ENCODE data around the gene RXFP3.
"Not testable (repeated sequence)": the region's sequence is repeated elsewhere in the genome, so short reads cannot be mapped to it uniquely, and the experiment has no call there.

Gene RXFP3

DNA sequence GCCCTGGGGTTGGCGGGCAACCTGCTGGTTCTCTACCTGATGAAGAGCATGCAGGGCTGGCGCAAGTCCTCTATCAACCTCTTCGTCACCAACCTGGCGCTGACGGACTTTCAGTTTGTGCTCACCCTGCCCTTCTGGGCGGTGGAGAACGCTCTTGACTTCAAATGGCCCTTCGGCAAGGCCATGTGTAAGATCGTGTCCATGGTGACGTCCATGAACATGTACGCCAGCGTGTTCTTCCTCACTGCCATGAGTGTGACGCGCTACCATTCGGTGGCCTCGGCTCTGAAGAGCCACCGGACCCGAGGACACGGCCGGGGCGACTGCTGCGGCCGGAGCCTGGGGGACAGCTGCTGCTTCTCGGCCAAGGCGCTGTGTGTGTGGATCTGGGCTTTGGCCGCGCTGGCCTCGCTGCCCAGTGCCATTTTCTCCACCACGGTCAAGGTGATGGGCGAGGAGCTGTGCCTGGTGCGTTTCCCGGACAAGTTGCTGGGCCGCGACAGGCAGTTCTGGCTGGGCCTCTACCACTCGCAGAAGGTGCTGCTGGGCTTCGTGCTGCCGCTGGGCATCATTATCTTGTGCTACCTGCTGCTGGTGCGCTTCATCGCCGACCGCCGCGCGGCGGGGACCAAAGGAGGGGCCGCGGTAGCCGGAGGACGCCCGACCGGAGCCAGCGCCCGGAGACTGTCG, 976 bp downstream of the RXFP3 start:
- DNase-seq, result no peak

DNA sequence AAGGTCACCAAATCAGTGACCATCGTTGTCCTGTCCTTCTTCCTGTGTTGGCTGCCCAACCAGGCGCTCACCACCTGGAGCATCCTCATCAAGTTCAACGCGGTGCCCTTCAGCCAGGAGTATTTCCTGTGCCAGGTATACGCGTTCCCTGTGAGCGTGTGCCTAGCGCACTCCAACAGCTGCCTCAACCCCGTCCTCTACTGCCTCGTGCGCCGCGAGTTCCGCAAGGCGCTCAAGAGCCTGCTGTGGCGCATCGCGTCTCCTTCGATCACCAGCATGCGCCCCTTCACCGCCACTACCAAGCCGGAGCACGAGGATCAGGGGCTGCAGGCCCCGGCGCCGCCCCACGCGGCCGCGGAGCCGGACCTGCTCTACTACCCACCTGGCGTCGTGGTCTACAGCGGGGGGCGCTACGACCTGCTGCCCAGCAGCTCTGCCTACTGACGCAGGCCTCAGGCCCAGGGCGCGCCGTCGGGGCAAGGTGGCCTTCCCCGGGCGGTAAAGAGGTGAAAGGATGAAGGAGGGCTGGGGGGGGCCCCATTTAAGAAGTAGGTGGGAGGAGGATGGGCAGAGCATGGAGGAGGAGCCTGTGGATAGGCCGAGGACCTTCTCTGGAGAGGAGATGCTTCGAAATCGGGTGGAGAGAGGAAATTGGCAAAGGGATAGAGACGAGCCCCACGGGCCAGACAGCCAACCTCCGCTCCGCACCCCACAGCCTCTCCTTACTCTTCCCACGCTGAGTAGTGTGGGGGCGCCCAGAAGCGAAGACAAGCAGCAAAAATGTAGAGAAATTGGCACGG, 1.7 kb downstream of the RXFP3 start:
- DNase-seq, result no peak

DNA sequence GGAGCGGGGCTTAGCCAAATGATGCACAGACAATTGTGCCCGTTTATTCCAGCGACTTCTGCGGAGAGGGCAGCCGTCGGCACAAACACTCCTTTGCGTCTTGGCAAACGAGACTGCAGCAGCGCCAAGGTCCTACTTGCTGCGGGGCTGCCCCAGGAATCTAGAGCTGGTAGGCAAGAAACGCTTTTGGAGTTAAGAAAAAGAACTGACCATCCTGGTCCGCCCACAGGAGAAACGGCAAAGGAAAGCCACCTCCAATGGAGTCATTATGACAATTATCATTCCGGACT, 2.3 kb downstream of the RXFP3 start:
- no peak for DNase-seq

DNA sequence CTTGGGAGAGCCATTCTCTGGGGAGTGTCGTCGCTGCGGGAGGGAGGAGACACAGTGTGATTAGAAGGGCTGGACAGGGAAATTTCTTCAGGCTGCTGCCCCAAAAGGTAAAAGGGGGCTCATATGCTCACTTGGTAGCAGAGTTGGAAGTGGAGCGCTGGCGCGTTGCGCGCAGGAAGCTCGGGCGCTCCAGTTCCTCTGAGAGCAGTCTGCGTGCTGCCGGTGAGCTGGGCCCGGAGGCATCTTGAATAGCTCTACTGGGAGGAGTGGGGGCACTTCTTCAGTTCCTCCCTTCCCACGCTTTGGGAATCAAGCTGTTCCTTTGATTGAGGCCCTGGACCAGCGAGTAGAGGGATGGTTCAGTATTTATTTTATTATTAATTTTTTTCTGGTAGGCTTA, 2.7 kb downstream of the RXFP3 start:
- no peak for DNase-seq

DNA sequence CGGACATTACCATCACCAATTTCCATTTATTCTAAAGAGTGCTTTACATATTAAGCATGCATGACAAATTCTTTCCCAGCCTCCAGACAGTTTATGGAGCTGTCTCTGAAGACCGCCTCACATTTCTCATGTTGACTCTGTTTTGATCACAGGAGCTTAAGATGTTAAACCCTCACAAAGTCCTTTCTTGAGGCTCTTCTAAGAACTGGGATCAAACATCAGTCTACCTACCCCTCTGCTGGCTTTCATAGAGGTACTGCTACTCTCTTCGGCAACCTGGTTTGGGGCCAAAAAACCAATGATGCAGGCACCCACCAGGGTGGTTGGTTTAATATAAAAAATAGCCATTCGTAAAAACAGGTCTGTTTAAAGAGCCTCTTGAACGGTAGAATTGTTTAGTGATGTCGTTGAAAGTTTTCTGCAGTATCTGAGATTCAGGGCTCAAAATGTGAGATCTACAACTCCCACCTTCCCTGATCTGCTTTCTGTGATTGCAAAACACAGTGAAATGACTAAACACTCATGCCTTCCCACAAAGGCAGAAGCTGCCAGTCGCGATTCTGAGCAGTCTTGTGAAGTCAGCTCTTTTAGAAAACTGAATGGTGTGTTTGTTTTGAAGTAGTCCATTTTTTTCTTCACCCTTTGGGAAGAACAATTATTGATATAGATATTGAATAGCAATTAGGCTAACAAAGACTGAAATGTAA, 3.5 kb downstream of the RXFP3 start:
- no peak for DNase-seq

DNA sequence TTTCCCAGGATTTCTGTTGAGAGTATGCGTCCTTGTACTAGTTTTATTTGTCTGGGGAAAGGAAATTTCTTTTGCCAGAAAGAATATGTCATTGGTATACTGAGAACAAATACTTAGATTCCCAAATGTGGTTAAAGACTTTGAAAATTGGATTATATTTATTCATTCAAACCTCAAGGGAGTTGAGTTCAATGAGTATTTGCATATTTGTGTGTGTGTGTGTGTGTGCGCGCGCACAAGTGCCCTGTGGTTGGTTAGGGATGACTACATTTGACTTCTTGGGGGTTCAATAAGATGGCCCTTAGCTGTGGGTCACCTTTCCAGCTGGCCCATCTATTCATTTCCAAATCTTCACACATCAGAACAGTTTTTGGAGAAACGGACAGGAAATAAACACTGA, 4.9 kb downstream of the RXFP3 start:
- no peak for DNase-seq

DNA sequence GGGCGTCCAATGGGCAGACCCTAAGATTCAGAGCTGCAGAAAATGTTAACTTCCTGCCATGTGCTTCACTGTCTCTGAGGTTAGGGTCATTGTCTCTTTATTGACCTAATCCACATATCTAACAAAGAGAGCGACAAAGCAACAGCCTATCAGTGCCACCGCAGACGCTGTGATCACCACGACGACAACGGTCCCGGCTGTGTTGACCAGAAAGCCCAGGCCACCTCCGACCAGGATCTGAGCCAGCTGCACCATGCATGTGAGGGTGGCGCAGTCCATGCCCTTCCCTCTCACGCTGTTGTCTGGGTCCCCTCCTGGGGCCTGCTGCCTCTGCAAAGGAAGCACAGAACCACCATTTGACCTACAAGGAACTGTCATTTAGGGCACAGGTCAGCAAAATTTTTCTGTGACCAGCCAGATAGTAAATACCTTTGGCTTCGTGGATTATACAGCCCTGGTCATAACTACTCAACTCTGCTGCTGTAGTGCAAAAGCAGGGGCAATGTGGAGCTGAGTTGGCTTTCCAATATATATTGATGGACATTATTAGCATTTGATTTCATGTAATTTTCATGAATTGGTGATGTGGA, 8.5 kb downstream of the RXFP3 start:
- no peak for DNase-seq

DNA sequence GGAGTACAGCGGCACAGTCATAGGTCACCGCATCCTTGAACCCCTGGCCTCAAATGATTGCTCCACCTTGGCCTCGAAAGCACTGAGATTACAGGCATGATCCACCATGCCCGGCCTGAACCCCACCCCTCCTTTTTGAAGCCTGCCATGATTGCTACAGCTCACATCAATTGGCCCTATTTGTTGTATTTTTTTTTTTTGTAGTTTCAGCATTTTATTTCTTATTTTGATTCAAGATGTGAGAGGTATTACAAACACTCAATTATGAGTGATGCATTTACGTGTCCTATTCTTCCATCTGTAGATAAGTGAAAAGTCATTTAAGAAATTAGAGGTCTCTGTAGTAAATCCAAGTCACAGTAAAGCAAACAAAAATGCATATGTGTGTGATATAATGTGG, 16.0 kb downstream of the RXFP3 start:
- DNase-seq, result not testable (repeated sequence)

DNA sequence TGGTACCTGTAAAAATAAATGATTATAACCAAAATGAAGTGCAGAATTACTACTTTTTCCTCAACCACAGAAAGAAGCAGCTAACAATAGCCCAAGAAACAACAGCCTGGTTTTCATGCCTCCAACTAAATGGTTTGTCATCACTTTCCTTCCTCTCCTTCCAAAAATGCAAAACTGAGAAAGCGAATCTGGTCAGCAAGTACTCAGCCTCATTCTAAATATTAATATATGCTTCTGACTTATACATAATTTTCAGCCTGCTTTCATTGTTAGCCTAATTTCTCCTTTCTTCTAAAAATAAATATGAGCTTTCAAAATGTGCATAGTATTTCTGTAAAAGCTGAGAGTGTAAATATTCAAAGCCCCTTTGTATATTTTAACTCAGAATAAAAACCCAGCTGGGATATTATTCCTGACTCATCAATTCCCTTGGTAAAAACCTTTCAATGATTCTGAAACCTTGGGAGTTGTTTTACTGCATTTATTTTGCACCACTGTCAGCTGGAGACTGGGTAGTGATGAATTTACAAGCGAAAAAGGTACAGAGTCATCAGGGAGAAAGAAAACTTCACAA, 21.5 kb downstream of the RXFP3 start:
- DNase-seq, result no peak

DNA sequence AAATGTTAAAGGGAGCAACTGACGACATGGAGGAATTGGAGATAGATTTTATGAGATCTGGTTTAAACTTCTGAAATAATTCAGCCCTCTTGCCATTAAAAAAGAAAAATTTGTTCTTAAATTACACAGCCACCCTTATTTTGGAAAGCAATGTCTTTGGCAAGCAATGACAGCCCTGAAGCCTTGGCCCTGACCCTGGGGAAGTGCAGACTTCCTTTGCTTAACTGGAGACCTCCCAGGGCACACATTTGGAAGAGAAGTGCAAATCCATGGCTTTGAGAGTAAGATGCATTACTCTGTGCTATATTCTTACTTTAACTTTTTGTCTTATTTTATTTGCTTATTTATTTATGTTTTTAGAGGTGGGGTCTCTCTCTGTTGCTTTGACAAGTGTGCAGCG, 22.0 kb downstream of the RXFP3 start:
- no peak for DNase-seq

DNA sequence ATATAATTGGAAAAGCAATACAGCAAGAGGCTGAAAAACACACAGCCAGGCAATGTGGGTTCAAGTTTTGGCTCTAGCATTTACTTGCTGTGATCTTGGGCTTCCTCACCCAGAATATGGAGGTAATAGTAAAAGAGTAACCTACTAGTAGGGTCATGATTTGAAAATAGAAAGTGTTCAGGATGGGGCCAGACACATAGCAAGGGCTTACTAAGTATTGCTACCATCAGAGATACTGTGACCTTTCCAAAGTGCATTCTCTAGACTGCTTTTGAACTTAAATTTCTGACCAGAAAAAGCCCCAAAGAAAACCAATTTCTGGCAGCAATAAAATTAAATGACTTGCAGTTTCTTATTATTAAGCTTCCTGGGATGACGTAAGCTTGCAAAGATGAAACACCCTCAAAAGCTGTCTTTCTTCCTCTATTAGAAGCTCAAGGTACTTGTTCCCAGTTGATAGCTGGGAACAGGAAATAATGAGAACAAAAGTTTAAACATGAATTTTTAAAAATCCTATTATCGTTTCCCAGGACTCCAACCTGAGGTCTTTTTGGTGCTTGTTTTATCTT, 28.0 kb downstream of the RXFP3 start:
- no peak for DNase-seq

DNA sequence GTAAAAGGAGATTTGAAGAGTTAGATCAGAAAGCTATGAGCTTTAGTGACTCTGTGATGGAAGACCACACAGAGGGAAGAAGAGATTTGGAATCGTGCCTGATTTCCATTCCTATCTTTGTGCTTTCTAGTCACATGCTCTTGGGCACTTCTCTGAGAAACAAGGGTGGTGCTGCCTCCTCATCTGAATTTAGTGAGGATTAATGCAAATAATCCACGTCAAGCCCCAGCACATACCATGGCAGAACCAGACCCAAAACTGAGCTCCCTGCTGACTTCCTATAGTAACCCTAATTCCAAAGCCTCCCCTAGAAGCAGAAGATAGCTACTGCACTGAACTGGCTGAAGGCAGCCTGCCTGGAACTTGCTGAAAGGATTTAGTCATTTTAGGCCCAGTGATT, 30.6 kb downstream of the RXFP3 start:
- no peak for DNase-seq

DNA sequence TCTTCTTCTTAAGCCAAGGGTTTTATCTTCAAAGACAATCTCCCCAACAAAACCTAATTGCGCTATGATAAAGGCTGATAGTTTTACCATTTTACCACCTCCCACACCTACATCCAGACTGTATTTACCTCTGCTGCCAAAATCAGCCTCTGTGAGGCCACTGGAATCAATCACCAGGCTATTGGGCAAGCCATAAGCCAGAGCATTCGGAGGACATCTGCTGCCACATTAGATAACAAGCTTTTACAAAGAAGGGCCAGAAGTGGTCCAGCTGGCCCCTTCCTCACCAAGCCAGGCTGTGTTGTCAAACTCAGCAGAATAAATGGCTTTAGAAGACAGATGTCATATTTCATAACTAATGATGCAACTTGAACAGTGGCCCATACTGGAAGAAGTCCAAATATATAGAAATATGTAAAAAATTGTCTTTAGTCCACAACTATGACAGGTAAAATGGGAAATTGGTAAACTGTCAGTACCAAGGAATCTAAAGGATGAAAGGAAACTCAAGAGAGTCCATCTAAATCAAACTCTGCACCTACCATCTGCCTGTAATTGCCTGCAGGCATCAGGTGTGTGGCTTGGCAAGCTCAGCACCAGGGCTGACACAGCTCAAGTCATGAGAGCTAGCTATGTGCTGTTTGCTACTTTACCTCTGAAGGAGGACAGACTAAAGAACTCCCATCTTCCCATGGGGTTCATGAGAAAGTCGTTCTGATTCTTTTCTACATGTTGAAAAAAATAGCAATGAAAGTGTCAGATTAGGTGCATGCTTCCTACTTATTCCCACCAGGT, 32.2 kb downstream of the RXFP3 start:
- DNase-seq, result no peak

DNA sequence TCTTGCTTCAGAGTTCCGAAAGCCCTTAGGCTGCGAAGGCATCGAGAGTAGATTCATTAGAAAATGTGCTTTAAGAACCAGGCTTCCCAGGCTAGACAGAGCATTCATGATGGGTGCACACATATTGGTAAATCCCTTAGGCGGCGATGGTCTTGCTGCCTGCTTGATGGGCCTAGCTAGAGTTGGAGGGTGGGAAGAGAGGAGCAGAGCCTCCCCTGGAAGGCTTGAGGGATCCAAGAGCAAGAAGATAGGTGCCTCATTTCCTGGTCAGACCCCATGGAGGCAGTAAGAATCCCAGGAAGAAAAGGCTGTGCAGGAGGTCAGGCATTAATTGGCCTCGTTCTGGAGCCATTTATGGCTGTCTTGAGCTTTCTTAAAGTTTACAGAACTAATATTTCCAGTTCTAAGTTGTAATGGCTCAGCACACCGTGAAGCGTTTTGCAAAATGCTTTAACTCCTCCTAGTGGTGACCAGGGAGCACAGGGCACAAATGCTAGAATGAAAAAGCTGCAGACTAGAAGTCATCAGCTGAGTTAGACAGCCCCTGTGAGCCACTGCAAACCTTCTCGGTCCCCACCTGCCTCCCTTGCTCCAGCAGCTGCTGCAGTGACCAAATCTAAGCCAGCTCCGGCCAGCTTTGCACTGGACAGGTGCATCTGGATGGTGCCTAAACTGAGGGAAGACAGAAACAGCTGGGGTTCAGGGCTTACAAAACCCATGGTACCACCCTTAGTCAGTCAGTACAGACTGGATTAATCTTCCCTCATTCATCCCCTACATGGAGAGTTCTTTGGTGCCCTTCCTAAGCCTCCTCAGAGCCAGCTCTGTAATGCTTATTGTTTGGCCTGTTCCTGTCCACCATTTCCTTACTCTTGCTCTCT, 33.6 kb downstream of the RXFP3 start:
- DNase-seq, result peak; percentile 71

DNA sequence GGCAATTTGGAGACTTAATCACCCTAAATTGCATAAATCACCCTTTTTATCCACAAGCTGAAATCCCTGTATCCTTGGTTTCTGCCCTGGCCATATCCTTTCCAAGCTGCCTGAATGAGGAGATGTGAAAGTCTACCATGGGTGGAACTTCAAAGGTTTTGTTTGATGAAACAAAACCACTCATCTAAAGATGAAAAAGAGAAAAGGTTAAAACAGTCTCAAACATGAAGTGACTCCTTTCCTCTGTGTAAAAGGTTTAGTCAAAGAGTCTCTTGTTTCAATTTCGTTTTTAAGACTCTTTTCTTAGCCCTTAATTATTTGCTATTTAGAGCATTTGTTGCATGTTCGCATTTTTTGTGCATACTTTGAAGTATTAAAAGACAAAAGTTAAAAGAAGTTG, 37.1 kb downstream of the RXFP3 start:
- DNase-seq, result no peak

DNA sequence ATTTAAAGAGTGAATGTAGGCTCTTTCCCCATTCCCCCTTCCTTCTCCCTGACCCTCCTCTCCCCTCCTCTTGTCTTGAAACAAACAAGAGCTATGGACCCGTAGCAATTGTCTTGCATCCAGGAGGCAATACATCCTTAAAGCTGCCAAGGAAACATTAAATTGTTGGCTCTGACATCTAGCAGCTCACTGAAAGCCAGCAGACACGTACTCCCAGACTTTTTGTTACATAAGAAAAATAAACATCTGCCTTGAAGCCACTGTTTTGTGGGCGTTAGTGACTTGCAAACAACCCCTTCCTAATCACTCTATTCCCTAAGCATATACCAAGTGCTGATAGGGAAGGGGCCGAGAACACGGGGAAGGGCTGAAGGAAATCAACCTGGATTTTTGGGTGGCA, 39.7 kb downstream of the RXFP3 start:
- no peak for DNase-seq

DNA sequence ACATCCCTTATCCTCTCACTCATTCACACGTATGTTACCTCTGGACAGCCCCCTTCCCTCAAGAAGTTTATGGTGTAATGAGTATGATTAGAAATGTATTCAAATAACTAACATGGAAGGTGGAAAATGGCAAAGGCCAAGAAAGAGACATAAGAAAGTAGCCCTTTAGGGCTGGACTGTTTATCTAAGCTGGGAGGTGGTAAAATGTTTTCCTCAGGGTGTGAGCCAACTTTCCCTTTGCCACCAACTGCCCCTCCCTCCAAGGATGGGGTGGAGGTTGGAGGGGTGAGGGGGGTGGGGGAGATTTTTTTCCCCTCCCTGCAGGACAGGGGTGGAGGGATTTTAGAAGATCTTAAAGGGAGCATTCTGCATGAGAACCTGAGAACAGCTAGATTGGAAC, 40.1 kb downstream of the RXFP3 start:
- DNase-seq, result no peak

DNA sequence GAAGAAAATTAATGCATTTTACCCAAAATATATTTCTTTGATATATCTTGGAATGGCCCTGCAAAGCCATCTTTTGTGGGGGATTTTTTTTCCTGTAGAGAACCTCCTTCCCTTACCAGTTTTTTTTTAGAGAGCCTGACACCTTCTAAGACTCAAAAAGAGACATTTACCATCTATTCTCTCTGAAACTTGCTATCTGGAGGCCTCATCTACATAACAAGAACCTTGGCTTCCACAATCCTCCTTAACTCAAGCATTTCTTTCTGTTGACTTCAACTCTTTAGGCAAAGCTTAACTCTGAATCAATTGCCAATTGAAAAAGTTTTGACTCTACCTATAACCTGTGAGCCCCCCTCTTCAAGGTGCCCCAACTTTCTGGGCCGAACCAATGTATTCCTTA, 42.1 kb downstream of the RXFP3 start:
- no peak for DNase-seq

DNA sequence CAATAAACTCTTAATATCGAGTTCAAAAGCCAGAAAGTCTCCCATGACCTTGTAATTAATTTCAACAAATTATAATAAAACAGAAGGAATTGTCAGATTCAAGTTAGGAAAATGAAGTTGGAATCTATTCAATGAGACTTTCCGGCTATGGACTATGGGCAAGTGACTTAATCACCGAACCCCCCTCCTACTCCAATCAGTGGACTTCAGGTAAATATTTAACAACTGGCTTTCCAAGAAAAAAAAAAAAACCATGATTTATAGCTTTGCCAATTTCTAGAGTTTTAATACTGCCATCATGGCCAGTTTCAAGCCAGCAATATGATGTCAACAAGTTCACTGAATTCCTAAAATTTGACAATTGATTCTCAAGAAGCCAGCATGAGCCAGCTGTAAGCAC, 43.8 kb downstream of the RXFP3 start:
- DNase-seq, result no peak

DNA sequence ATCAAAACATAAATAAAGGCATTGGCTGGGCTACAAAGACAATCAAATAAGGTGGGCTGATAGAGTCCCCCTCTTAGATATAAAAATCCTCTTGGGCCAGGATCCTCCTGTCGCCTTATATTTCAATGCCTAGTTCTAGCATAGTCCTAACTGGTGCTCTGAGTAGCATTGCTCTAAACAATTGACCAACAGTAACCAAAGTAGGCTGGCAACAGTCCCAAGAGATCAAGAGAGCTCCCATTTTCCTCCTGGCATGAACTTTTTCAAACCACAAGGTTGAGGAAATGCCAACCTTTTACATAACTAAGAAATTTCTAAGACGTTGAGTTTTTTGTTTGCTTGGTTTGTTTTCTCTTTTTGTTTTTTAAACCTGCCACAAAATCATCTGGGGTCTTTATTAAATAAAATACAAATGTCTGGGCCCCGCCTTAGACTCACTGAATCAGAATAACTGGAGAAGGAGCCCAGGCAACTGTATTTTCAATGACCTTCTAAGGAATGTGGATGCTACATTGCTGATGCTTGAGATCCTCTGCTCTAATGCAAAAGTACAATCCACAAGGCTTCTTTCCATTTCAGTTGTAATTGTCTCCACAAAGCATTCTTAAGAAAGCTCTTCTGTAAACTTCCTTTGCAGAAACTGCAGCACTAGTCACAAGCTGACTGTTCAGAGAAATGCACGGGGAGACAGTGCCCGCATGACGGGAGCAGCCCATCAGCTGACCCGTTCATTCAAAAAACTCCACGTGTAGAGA, 45.4 kb downstream of the RXFP3 start:
- no peak for DNase-seq

DNA sequence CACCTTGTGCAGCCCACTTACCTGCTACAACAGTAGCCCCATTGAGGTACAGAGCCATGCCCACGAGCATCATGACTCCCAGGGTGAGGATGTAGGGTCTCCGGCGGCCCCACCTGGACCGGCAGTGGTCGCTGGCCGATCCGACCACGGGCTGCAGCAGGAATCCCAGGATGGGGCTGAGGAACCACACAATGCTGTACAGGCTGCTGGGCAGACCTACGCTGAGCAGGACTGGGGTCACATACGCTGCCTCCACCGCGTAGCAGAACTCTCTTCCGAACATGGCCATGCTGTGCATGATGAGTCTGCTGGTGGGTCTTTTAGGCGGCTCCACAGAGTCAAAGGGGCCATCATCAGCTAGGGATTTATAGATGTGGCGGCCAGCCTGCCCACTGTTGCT, 48.0 kb downstream of the RXFP3 start:
- DNase-seq, result no peak

All from SHP77 treated with DMSO at 0.1 percent for 48 hours (cell line).